Fibroblast of skin of scalp (primary cell): ENCODE results near the gene ARPC1B.
"Not testable (repeated sequence)": the region's sequence is repeated elsewhere in the genome, so short reads cannot be mapped to it uniquely, and the experiment has no call there.

Source experiments
- DNase-seq: peaks from one replicate; pipeline ENCODE4 v3.0.0-alpha.2; 2013

ARPC1B gene

DNA sequence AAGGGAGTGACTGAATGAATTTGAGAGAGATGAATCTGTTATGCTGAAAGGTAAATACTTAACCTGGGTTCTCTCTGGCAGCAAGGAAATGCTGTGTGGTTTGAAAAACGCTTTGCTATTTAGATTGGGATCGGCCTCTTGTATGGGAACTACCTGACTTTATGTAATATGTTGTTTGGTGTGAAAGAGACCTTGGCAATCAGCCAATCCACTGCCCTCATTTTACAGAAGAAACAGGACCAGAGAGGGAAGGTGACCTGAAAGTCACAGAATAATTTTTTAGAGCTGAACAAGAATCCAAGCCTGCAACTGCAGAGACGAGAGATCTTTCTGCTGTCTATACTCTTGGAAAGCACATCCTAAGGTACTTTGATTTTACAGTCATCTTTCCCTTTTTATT is 35.3 kb downstream of the ARPC1B start:
- DNase-seq = no peak

DNA sequence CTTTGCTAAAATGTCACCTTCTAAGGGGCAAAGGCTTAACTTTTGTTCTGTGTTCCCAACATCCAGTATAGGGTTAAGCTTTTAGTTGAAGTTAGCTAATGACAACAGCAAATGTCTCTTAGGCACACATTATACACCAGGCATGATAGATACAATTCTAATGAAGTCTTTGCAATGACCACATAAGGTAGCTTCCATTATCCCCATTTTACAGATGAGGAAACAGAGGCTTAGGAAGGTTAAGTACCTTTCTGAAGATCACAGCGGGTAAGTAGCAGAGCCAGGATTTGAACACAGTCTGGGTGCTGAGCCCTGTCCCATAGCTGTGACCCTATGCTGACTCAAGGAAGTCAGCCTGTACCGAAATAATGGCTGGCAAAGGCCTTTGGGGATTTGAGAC is 36.1 kb downstream of the ARPC1B start:
- no peak for DNase-seq

DNA sequence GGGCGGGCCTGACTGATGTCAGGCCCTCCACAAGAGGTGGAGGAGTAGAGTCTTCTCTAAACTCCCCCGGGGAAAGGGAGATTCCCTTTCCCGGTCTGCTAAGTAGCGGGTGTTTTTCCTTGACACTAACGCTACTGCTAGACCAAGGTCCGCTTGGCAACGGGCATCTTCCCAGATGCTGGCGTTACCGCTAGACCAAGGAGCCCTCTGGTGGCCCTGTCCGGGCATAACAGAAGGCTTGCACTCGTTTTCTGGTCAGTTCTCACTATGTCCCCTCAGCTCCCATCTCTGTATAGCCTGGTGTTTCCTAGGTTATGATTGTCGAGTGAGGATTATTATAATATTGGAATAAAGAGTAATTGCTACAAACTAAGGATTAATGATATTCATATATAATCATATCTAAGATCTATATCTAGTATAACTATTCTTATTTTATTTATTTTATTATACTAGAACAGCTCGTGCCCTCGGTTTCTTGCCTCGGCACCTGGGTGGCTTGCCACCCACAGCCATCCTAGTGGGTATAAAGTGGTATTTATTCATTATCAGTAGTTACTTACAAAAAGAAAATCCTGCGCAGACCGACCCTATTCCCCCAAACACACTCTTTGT is 41.1 kb downstream of the ARPC1B start:
- DNase-seq = peak; percentile 54

GRCh38 chr7:99418260-99418659 is 43.7 kb downstream of the ARPC1B start:
- DNase-seq = no peak

DNA sequence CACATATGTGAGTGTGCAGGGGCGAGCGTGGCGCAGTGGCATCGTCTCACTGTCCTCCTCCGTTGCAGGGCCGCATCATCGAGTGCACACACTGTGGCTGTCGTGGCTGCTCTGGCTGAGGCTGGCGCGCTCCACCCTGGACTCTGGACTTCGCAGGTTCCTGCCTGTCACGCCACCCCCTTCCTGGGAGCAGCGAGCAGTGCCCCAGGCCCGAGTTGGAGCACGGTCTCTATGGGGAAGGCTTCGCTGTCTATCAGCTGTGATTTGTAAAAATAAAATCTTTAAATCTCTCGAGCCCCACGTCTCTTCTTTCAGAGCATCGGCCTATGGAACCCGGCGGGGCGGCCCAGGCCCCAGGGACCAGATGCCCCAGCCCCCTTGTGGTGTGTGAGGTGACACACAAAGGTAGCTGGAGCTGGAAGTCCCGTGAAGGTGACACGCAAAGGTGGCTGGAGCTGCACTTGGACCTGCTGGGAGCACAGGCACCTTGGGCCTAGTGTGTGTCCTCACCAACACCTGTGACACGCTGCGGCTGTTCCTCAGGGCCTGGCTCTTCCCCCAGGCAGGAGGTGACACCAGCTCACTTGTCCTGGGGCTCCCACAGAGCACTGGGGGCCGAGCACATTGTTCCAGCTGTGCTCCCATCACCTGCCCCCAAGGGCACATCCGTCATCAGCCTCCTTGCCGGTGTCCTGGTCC is 44.9 kb downstream of the ARPC1B start:
- DNase-seq = no peak

DNA sequence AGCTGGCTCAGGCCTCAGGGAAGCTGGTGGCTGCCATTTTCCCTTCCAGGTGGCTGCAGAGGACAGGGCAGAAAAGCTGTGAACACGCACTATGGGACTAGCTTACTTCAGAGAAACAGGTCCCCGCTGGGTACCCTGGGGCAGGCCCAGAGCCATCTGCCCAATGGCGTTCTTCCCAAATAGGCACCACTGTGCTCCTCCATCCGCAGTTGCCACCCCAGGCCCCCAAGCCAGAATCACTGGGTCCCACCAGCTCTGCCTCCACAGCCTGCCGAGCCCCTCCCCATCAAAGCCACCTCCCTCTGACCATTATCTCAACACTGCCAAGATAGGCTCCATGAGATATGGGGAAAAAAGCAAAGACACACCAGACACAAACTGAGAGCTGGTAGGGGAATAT is 45.7 kb downstream of the ARPC1B start:
- DNase-seq = no peak

- no peak for DNase-seq
These were observed 46.5 kb downstream of the ARPC1B start for GRCh38 chr7:99420986-99421385.

GRCh38 chr7:99422186-99422585 is 47.7 kb downstream of the ARPC1B start:
- DNase-seq = no peak

DNA sequence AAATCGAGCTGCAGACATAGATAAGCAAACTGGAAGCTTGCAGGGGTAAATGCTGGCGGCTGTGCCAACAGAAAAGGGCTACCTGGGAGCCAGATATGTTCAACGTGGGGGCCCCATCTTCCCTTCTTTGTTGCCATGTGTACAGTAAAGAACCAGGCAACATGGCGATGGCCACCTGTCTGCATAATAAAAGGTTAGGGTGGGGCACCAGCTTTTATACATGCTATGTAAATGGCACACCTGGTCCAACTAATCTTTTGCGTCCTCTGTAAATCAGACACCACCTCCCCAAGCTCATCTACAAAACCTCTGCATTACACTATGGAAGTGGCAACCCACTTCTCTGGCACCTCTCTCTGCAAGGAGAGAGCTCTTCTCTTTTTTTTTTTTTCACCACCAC is 48.1 kb downstream of the ARPC1B start:
- DNase-seq = no peak

GRCh38 chr7:99424932-99425730 is 50.6 kb downstream of the ARPC1B start:
- no peak for DNase-seq

DNA sequence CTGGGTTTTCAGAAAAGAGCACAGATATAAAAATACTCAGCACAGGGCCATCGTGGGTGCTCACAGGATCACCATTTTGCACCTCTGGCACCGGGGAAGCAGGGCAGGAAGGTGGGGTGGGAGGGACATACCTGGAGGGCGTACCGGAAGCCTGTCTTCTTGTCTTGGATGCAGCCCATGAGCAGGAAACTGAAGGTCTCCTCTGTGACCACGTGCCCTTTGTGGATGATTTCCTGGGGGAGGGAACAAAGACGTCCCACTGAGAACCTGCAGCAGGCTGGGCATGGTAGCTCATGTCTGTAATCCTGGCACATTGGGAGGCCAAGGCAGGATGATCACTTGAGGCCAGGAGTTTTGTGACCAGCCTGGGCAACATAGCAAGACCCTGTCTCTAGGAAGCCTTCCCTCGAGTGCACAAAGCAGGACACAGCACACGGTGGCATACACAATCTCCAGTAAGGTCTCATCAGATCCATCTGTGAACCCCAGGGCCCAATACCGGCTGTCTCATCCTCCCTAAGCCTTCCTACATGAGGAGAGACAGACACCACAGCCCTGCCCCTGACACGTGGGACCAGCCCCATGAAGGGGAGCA is 54.5 kb downstream of the ARPC1B start:
- no peak for DNase-seq

DNA sequence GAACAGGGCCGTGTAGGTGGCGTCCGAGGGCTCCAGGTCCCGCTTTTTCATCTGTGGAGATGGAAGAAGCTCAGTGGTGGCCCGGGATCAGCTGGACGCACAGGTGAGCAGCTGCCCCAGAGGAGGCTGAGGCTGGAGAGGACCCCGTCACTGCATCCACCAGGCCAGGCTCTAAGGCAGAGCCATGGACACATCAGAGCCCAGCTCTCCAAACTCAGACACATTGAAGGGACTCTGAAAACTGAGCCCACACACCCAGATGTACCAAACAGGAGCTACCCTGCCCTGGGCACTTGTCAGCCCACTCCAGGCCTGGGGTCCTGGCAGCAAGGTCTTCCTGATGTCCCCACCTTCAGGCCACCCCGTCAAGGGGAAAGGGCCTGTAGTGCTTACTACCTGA is 55.2 kb downstream of the ARPC1B start:
- no peak for DNase-seq

DNA sequence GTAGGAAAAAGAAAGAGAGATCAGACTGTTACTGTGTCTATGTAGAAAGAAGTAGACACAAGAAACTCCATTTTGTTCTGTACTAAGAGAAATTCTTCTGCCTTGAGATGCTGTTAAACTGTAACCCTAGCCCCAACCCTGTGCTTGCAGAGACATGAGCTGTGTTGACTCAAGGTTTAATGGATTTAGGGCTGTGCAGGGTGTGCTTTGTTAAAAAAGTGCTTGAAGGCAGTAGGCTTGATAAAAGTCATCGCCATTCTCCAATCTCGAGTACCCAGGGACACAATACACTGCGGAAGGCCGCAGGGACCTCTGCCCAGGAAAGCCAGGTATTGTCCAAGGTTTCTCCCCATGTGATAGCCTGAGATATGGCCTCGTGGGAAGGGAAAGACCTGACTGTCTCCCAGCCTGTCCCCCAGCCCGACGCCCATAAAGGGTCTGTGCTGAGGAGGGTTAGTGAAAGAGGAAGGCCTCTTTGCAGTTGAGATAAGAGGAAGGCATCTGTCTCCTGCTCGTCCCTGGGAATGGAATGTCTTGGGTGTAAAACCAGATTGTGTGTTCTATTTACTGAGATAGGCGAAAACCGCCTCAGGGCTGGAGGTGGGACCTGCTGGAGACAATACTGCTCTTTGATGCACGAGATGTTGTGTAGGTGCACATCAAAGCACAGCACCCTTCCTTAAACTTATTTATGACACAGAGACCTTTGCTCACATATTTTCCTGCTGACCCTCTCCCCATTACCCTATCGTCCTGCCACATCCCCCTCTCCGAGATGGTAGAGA is 57.4 kb downstream of the ARPC1B start:
- DNase-seq = not testable (repeated sequence)

DNA sequence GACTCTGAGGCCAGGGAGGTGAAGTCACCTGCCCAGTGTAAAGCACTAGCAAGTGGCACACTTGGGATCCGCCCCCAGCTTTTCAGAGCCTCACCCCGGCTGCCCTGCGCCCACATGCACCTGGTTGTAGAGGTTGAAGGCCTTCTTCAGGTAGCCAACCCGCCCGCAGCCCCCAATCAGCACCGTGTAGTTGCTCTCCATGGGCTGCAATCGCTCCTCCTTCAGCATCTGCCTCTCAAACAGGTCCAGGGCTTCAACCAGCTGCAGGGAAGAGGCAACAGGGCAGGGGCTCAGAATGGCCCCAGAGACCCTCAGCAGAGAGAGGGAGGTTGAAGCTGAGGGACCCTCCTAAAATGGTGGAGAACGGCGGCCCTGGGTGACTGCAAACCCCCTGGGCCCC is 58.6 kb downstream of the ARPC1B start:
- DNase-seq = no peak

GRCh38 chr7:99437946-99438572 is 63.5 kb downstream of the ARPC1B start:
- DNase-seq = no peak

DNA sequence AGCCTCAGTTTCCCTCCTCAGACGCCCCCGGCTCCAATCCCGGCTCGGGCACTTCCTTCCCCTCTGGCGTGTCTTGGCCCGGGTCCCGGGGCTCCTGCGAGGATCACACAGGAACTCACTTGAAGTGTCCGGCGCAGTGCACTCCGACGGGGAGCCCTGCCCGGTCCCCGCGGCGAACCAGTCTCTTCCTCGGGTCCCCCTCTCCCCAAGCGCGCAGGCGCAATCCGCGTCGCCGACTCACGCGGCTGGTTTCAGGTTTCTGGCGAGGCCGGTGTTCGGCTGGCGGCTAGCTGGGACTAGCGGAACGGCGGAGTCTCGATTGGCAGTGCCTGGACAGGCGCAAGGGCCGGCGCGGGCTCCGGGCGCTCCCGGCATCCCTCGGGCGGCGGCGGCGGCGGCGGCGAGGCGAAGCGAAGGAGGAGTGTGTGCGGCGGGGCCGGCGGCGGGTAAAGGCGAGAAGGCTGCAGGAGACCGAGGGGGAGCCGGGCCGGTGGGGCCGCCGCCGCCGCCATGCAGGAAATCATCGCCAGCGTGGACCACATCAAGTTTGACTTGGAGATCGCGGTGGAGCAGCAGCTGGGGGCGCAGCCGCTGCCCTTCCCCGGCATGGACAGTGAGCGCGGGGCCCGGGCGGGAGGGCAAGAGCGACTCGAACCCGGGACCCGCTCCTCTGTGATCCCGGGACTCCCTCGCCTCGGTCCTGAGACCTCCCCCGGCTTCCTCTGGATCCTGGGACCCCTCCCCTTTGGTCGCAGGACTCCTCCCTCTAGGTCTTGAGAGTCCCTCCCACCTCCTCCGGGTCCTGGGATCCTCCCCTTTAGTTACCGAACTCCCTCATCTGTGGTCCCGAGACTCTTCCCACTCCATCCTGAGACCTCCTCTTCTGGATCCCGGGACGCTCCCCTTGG is 64.3 kb downstream of the ARPC1B start, which contains the start of the genes CPSF4 and PTCD1:
Gene CPSF4 (plus strand): TSS at position 371 of the 908 bp plus-strand sequence. CDS start 140 bp downstream, at position 511.
Gene PTCD1 (minus strand): TSS at position 226 of the 908 bp plus-strand sequence. CDS start 3,556 bp downstream, outside the sequence.
- peak; percentile 95 for DNase-seq

GRCh38 chr7:99440195-99440594 is 65.7 kb downstream of the ARPC1B start:
- DNase-seq = peak; percentile 48
